ENCODE measurements around the gene ARHGAP21.
"Not testable (repeated sequence)": the region's sequence is repeated elsewhere in the genome, so short reads cannot be mapped to it uniquely, and the experiment has no call there.

ARHGAP21 gene

GRCh38 chr10:24621035-24621795 lies 102.5 kb downstream of the ARHGAP21 start:
- not testable (repeated sequence) for DNase-seq

- not testable (repeated sequence) for DNase-seq
Measured at GRCh38 chr10:24619994-24620310, 103.7 kb downstream of the ARHGAP21 start.

- not testable (repeated sequence) for DNase-seq
Measured at GRCh38 chr10:24619291-24619993, 104.2 kb downstream of the ARHGAP21 start.

GRCh38 chr10:24618401-24618800 lies 105.3 kb downstream of the ARHGAP21 start:
- DNase-seq = no peak

DNA sequence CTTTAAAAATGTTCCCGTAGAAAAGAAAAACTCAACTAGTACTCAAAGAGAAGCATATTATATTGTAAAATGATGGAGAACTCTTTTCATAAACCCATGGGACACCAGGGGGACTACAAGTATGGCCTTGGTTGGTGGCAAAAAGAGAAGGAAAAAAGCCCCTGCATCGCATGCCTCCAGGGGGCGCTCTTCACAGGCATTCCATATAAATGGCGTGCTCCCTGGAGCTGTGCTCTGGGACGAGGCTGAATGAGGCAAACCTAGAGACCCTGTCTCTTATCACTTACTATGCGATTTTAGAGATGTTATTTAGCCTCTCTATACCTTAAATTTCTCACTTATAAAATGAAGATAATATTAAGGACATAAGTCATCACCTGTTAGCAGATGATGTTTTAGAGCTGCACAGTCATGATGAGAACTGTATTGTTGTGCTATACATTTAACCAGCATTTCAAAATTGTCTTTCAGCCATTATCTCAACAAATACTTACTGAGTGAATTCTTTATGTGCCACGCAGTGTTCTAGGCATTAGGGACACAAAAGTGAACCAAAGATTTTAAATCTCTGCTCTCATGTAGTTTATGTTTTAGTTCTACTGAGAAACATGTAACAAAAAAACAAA lies 105.8 kb downstream of the ARHGAP21 start:
- no peak for DNase-seq

DNA sequence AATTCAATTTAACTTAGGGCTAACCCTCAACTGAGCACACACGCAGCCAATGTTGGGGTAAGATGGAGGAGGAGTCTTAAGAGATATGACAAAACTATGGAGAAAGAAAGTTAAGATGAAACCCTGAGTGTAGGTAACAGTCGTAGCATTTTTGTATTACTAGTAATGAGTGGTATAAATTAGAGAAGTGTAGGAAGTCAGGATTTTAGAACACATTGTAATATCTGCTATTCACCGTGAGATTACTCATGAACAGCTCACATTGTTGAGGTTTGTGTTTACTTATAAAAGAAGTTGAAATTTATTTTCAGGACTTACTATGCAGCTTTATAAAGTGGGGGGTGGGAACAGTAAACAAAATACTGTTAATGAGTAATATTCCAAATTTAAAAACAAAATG lies 107.2 kb downstream of the ARHGAP21 start:
- DNase-seq = no peak

- no peak for DNase-seq
Measured at GRCh38 chr10:24606021-24606420, 117.7 kb downstream of the ARHGAP21 start.

DNA sequence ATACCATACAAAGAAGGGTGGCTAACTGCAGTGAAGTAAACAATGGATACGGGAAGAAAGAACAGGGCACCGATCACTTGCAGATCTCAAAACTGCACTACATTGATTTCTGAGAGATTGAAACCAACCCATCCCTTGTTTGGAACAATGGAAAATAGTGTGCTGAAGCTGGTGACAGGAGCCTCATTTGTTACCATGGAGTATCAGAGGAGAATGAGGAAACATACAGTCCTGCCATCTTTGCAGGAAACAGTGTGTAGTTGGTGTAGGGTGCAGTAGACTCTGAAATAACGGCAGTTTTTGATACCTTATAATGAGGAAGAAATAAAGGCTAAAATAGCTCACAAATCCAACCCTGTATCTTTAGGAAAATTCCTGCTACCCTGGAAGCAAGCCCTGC lies 118.5 kb downstream of the ARHGAP21 start:
- no peak for DNase-seq

- DNase-seq = no peak
Measured at GRCh38 chr10:24603333-24603732, 120.4 kb downstream of the ARHGAP21 start.

GRCh38 chr10:24597961-24598360 lies 125.7 kb downstream of the ARHGAP21 start:
- DNase-seq = no peak

- DNase-seq = no peak
Measured at GRCh38 chr10:24597426-24597825, 126.3 kb downstream of the ARHGAP21 start.

DNA sequence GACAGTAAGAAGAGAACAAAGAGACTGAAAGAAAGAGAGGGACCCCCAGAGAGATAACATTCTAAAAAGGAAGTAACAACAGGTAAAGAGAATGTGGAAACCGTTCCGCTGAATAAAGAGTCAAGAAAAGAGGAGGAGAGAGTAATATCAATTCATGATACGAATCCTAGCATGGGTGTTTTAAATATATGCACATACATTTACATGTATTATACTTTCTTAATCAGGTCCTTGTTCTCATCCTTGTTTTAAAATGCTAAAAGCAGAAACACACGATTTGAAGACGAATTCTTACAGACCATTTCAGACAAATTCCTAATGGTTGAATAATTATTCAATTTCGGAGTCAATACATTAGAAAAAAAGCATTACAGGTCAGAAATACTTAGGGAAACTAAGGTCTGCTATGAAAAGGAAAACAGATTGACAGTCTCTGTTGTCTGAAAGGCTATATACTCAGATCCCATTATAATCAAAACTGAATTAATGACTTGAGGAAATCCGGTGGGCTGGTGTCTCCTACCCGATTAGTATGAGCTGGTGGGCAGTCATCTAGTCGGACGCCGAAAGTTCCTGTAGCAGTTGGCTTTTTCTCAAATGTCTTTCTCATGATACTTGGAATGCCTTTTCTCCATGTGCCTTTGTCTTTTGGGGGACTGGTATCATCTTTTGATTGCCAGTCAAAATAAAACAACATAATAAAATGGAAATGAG lies 127.3 kb downstream of the ARHGAP21 start:
- no peak for DNase-seq

- no peak for DNase-seq
Measured at GRCh38 chr10:24590697-24591457, 132.8 kb downstream of the ARHGAP21 start.

DNA sequence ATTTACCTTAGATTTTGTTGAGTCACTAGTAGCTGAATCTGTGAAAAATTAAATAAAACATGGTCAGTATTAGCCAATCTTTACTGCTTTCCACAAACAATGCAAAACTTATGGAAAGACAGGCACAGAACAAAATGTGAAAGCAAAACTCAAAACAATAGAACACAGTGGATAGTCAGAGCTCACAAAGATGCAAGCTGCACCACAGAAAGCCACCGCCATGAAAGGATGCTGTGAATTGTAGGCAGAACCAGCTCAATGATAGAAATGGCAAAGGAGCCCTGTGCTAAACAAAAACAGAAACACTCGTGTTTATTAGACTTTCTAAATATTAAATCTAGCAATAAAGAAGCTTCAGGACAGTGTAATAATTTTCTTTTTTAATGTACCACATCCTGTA lies 134.4 kb downstream of the ARHGAP21 start:
- no peak for DNase-seq

DNA sequence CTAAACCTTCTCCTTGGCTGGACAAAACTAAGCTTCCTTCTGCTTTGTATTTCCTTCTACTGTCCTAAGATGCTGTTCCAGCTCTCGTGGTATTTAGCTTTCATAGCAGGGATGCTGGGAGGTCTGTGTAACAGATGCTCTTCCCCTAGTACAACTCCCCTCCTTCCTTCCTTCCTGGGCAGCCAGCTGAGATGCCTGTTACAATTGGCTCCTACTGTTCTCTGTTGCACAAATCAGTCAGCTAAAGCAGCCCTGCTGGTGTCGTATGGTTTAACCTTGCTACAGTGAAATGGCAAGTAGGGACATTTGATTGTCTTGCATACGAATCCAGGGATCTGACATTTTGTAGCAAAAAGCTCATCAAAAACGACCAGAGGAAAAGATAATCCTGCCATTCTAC lies 143.8 kb downstream of the ARHGAP21 start:
- no peak for DNase-seq

GRCh38 chr10:24579448-24579847 lies 144.2 kb downstream of the ARHGAP21 start:
- DNase-seq = no peak

DNA sequence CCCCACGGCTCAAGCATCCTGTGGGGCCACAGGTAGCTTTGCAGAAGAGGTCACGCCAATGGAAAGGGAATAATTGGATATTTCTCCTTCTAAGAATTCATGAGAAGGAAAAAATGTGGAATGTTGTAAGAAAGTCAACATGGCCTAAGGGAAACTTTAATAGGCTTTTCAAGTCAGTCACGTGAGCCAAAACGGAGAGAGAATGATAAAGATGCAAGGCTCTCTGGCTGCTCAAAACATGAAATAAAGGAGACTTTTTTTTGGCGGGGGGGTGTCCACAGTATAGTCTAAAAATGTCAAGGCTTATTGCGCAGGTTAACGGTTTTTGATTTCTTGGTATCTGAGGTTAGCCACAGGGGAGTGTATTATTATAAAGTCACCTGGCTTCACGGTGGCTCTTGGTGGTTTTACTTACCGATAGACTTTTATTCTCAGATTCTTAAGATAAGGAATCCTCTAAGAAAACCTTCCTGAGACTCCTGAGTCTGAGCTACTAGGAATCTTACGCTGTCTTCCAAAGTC lies 148.1 kb downstream of the ARHGAP21 start:
- DNase-seq = no peak

GRCh38 chr10:24574578-24575155 lies 149.0 kb downstream of the ARHGAP21 start:
- no peak for DNase-seq

DNA sequence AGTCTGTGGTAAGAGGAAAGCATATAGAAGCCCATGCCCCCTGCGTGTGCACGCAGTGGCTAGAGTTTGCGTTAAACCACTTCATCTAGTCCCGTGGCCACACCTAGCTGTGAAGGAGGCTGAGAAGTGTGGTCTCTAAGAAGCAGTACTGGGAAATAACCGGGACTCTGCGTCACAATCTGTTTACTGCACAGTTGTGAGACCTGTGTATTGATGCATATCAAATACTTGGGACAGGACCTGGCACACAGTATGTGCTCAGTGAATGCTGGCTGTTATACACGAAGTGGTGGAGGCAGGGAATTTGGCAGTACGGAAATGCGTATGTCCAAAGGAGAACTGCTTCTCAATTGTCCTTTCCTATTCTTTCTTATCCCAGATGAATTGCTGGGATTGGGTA lies 149.5 kb downstream of the ARHGAP21 start:
- DNase-seq = no peak

DNA sequence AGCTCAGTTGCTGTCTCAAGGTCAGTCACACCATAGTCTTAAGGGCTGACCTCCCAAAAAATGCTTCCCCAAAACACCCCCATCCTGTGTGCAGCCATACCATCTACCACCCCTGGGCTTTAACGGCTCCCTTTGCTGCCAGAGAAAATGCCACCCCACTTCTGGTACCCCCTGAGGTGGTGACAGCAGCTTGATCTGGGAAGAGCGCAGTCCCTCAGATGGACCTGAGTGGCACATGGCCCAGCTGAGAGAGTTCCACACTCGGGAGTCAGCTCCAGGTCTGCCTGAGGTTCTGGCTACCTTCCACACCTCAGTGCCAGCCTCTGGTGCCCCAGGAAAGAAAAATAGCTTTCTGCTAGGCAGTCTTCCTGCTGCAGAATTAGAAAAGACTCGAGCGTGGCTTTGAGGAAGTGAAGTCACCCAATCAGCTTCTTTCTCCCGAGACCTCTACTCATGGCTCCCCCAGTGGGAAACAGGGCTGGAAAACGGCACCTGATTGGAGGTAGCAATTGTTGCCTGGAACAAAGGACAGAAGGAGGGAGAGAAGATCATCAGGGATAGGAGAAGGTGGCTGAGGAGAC lies 151.7 kb downstream of the ARHGAP21 start:
- DNase-seq = no peak

- DNase-seq = no peak
Measured at GRCh38 chr10:24570658-24571426, 152.8 kb downstream of the ARHGAP21 start.
